ENCODE results near the gene EIF2S3. TPM values are rescaled to one million over a fixed set of nuclear protein-coding genes. Genes with fewer than 3 reads are reported as not detected.

The EIF2S3 gene
- total RNA-seq, 1 donor from 2014 or later, result 178 TPM

DNA sequence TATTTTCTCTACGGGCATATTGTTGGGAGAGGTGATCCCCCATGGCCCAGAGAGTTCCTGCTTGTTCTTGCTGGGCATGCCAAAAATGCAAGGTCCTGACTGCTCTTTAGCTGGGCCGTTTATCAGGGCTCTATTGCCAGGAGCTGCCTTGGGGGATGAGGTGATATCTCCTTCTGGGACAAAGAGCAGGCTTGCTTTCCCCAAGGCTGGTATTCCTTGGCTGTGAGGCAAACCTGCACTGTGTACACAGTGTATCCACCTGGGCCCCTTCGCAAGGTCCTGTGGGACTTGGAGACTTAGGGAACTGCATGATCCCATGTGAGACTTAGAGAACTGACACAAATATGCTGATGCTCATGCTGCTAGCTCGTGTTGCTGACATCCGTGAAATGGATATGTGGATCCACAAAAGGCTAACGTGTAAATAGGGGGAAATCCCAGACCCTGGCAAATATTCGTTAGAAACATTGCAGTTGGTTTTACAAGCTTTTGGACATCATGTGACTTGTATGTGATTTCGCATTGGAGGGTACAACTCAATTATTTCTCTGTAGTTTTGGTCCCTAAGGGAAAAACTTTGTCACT lies 70.4 kb downstream of the EIF2S3 start:
- intact Hi-C loops (cut with micrococcal nuclease), result no loop called here

Other genes with a start within 250 kb of the EIF2S3 start
- gene APOO, start 147.0 kb upstream of the EIF2S3 start, total RNA-seq, result 18.5 and 21.0 TPM in 2 replicates
- not detected in 2 replicates for gene CXorf58, start 146.9 kb upstream of the EIF2S3 start, total RNA-seq
- gene KLHL15, start 27.8 kb upstream of the EIF2S3 start, total RNA-seq, result 6.8 and 7.2 TPM in 2 replicates
- gene ZFX, start 94.8 kb downstream of the EIF2S3 start, total RNA-seq, result 42.8 and 45.4 TPM in 2 replicates

All from T-helper 2 cell treated with Interferon-gamma antibody and Interleukin-4, amounts not matched to agents 100 ng/mL and 5 ng/mL, for 36 hours (primary cell).